SKM-1 (cell line): ENCODE measurements around the gene TGFBR3.

Source experiments
- DNase-seq: peaks from one replicate; lab custom pipeline; 2025; ENCODE audit not compliant: unreplicated experiment; lab: John Stamatoyannopoulos, UW

TGFBR3 gene

GRCh38 chr1:91803847-91804545, 82.0 kb downstream of the TGFBR3 start:
- peak; percentile 53 for DNase-seq

DNA sequence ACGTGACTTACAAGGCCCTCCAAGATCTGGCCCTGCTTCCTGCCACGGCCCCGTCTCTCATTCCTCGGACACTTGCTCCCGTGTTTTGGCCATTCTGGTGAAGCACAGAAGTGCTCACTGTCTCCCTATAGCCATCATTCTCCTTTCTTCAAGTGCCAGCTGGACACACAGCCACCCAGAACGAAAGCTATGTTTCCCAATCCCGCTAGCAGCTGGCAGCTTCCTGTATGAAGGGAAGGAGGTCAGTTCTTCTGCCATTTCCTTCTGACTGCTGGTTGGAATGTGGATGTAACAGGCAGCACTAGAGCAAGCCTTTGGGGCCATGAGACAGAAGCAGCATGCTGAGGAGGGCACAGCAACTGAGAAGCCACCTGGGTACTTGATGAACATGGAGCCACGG, 82.8 kb downstream of the TGFBR3 start:
- DNase-seq, result no peak

- no peak for DNase-seq
These were observed 84.3 kb downstream of the TGFBR3 start for GRCh38 chr1:91801496-91802115.

DNA sequence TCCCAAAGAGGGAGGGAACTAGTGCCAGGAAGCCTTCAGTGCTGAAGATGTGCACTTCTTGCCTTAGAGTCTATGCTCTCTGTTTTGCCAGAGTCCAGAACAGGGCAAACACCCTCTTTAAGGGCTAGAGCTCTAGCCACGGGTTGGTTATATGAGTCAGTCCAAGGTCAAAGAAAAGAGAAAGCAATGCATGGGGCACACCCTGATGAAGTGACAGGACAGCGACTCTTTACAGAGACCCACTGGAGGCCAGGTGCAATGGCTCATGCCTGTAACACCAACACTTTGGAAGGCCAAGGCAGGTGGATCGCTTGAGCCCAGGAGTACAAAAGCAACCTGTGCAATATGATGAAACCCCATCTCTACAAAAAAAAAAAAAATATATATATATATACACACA, 86.1 kb downstream of the TGFBR3 start:
- no peak for DNase-seq

DNA sequence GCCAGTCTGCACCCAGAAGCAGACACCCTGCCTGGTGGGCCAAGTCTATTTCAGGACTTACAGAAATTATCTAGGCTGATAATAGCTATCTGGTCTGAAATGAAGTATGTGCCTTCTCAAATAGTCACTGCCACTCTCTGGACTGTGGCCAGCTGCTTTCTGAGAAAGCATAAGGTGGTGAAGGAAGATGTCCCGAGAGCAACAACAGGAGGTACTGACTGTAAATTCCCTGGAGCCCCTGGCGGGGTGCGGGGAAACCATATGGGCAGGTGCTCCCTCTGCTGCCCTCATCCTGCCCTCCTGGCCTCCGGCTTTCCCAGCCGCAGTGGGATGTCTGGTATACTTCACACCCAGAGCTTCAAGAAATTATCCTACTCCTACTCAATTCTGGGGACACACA, 86.8 kb downstream of the TGFBR3 start:
- no peak for DNase-seq

GRCh38 chr1:91798740-91799139, 87.2 kb downstream of the TGFBR3 start:
- no peak for DNase-seq

GRCh38 chr1:91798241-91798648, 87.7 kb downstream of the TGFBR3 start:
- no peak for DNase-seq

GRCh38 chr1:91797164-91797563, 88.8 kb downstream of the TGFBR3 start:
- DNase-seq, result no peak

DNA sequence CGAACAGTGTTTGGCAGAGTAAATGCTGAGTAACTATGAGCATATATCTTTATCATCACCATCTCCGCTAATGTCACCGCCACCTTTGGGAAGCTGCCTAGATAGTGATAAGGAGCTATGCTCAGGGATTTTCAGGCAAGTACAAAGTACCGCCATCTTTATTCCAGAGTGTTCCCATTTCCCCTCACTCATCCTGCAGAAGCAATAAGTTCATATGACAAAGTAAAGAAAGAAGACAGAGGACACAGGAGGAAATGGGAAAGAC, 89.6 kb downstream of the TGFBR3 start:
- DNase-seq, result no peak

GRCh38 chr1:91795591-91796389, 90.2 kb downstream of the TGFBR3 start:
- DNase-seq, result no peak

DNA sequence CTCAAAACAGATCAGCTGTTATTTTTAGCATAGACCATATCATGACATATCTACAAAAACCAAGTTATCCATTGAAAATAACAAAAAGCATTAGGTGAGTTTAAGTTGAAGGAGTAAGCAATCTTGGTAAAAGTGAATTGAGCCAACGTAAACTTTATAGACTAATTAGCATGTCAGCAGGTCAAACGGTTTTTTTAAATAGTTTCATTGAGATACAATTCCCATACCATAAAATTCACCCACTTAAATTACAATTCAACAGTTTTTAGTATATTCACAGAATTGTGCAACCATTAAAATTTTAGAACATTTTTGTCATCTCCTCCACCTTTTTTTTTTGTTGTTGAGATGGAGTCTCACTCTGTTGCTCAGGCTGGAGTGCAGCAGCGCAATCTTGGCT, 92.1 kb downstream of the TGFBR3 start:
- DNase-seq, result no peak

- no peak for DNase-seq
These were observed 92.8 kb downstream of the TGFBR3 start for GRCh38 chr1:91793189-91793588.

GRCh38 chr1:91792489-91793071, 93.4 kb downstream of the TGFBR3 start:
- no peak for DNase-seq

DNA sequence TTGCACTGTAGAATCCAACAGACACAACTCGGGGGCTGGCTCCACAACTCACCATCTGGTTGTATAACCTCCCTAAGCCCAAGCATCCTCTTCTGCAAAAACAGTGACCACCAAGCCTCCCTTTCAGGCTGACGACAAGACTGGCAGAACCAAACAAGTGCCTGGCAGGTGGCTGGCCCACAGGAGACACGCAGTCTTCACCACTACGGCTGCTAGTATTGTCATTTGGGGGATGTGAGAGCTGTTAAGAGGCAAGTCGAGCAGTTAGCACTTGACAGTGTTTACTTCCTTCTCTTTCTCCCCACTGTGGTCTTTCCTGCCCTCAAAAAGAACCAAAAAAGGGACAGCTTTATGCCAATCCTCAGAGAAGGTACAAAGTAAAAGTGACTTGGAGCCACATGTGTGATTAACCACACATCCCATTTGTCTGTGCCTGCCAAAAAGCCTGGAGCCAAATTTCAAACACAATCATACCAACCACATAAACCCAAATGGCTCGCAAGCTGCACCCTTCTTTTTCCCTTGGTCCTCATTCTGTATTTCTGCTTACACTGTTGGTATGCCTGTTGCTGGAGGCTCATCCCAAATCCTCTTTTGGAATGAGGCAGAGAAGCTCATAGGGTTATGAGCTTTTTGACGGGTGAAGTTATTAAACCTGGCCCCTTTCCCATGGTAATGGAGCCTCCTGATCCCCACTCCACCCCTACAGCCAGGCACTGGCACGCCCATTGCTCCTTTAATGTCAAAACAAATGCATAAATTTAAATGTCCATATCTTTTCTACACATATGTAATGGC, 94.1 kb downstream of the TGFBR3 start:
- no peak for DNase-seq

GRCh38 chr1:91791103-91791502, 94.8 kb downstream of the TGFBR3 start:
- no peak for DNase-seq

GRCh38 chr1:91790392-91790791, 95.6 kb downstream of the TGFBR3 start:
- DNase-seq, result no peak

- DNase-seq, result no peak
These were observed 96.5 kb downstream of the TGFBR3 start for GRCh38 chr1:91789273-91789997.

- no peak for DNase-seq
These were observed 98.0 kb downstream of the TGFBR3 start for GRCh38 chr1:91787919-91788318.

- no peak for DNase-seq
These were observed 101.3 kb downstream of the TGFBR3 start for GRCh38 chr1:91784616-91785015.

DNA sequence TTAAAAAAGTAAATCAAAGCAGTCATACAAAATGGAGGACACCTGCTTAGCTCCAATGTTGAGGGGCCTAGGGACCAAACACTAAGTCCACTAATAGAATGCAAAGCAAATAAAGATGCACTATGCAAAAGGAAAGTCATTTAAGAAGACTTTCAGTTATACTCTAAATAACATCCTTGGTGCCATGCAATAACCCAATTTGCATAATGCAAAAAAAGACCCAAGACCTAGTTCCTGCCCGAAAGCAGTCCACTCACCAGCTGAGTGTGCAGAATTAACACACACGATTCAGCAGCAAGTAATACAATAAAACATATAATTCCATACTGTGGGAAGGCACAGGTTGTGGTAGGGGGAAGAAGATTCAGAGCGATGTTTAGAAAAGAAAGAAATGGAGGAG, 101.8 kb downstream of the TGFBR3 start:
- DNase-seq, result no peak
